HUES48 (cell line): ENCODE results near the gene PTPN22.

Experiments
- H3K27ac ChIP-seq: one replicate; pipeline ENCODE4 v1.7.0; 2013; ENCODE audit warnings: low read depth, low read length, inconsistent platforms
- H3K27me3 ChIP-seq: 2 replicates; pipeline ENCODE4 v1.6.1; 2013; ENCODE audit warnings: mild to moderate bottlenecking, low read length; ENCODE audit not compliant: control insufficient read depth, insufficient read depth
- H3K36me3 ChIP-seq: 2 replicates; pipeline ENCODE4 v1.6.1; 2013; ENCODE audit warnings: low read length; ENCODE audit not compliant: control insufficient read depth, insufficient read depth
- H3K4me1 ChIP-seq: 2 replicates; pipeline ENCODE4 v1.6.1; 2013; ENCODE audit warnings: mild to moderate bottlenecking, low read length; ENCODE audit not compliant: control insufficient read depth, insufficient read depth
- H3K4me3 ChIP-seq: 2 replicates; pipeline ENCODE4 v1.5.1; 2013; ENCODE audit warnings: mild to moderate bottlenecking, low read depth, low read length
- H3K9ac ChIP-seq: 2 replicates; pipeline ENCODE4 v1.6.1; 2013; ENCODE audit warnings: mild to moderate bottlenecking, low read depth, low read length, moderate library complexity
- H3K9me3 ChIP-seq: 2 replicates; pipeline ENCODE4 v1.6.1; 2013; ENCODE audit warnings: low read length; ENCODE audit not compliant: control insufficient read depth, insufficient read depth

PTPN22 gene

DNA sequence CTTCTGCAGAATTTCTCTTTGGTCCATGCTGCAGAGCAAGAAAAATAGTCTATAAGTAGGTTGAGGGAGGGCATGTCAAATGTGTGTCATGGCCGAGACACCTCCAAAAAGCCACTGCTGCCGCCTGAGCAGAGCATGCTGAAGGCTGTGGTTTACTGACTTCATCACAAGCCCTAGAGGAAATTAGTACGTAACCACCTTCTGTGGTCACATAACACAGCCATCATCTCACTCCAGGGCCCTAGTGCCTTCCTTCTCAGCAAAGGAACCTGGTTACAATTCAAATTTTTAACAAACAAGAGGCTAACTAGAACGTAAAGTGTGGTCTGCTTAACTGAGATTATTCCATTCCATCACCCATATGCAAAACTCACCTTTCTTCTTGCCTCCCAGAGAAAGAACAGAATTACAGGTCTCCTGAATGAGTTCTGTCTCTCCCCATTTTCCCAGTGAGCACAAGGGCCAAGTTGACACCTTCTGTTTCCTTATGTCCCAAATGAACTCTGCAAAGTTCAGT, at the start of gene PTPN22:
Gene PTPN22 (minus strand): TSS at position 116 of the 517 bp plus-strand sequence.
- Histone ChIP-seq H3K9me3 (no peaks in the 10 kb centered on the region), H3K9ac (no peak within 1 kb of the TSS), H3K27me3 (no peaks in the 10 kb centered on the region), H3K27ac (no peak within 1 kb of the TSS), H3K4me1 (peaks cover 4% of the 10 kb centered on the region; the same call in 1 of the 2 replicates), H3K36me3 (no peaks in the 10 kb centered on the region), H3K4me3 (no peak within 1 kb of the TSS)

DNA sequence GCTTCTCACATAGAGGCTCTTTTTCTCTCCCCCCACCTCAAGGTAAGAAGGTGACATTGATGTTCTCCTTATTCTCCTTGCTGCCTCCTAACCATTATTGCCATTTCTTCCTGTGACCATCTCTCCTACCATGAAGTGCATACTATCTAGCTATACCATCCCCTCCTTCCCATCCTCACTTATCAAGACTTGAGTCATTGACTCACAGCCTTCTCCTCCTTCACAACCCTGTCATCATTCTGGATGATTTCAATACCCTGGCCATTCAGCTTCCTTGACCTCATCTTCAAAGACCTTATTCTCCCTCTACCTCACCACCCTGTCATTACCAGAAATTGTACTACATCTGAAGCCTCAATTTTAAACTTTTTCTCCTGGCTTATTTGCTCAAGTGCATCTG, 46.7 kb upstream of the PTPN22 start:
- Histone ChIP-seq H3K4me3 (no peak overlapping the region), H3K36me3 (no peaks in the 10 kb centered on the region), H3K4me1 (no peaks in the 10 kb centered on the region), H3K9me3 (no peaks in the 10 kb centered on the region), H3K27me3 (no peaks in the 10 kb centered on the region), H3K9ac (no peak overlapping the region), H3K27ac (no peak overlapping the region)

DNA sequence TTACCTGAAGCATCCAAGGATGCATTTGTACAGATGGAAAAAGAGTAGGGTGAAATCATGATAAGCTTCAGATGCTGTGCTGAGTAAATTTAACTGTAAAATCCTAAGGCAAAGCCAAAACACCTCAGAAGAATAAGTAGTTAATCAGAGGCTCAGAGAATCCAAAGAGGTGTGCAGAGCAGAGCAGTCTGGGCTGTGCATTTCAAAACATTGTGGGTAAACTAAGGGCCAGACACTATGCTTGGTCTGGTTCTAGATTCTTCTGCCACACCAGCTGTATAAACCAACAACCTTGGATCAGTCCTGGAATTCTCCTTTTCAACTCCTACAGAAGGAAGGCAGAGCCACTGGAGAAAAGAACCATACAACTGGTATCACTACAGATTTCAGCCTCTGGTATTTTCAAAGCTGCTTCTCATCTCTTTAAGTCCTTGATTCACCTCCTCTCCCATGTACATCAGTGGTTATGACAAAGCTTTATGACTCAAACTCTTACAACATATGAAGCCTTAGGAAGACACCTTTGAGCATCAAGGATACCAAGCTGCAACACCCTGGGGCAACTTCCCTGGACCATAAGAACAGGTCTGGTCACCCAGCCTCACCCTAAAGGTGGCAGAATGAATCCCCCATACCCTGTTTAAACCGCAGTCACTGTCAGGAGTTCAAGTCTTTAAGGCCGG, 46.0 kb upstream of the PTPN22 start:
- H3K9ac ChIP-seq = no peak overlapping the region
- no peak overlapping the region for H3K4me3 ChIP-seq
- H3K9me3 ChIP-seq = no peaks in the 10 kb centered on the region
- H3K36me3 ChIP-seq = 0 out of 2 replicates have a peak, but pooled peaks cover 2% of the 10 kb centered on the region
- H3K4me1 ChIP-seq = no peaks in the 10 kb centered on the region
- H3K27me3 ChIP-seq = no peaks in the 10 kb centered on the region
- no peak overlapping the region for H3K27ac ChIP-seq

DNA sequence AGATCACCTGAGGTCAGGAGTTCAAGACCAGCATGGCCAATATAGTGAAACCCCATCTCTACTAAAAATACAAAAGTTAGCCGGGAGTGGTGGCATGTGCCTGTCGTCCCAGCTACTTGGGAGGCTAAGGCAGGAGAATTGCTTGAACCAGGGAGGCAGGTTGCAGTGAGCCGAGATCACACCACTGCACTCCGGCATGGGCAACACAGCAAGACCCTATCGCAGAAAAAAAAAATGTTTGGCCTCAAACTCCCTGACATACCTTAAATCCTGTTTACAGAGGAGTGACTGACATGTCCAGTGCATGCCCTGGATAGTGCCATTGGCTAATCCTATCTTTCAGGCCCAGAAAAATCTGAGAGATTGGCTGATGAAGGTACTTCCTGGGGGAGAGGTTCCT, 45.5 kb upstream of the PTPN22 start:
- Histone ChIP-seq H3K4me3 (no peak overlapping the region), H3K27ac (no peak overlapping the region), H3K36me3 (peaks cover 7% of the 10 kb centered on the region), H3K9ac (no peak overlapping the region), H3K27me3 (no peaks in the 10 kb centered on the region), H3K9me3 (no peaks in the 10 kb centered on the region), H3K4me1 (no peaks in the 10 kb centered on the region)

DNA sequence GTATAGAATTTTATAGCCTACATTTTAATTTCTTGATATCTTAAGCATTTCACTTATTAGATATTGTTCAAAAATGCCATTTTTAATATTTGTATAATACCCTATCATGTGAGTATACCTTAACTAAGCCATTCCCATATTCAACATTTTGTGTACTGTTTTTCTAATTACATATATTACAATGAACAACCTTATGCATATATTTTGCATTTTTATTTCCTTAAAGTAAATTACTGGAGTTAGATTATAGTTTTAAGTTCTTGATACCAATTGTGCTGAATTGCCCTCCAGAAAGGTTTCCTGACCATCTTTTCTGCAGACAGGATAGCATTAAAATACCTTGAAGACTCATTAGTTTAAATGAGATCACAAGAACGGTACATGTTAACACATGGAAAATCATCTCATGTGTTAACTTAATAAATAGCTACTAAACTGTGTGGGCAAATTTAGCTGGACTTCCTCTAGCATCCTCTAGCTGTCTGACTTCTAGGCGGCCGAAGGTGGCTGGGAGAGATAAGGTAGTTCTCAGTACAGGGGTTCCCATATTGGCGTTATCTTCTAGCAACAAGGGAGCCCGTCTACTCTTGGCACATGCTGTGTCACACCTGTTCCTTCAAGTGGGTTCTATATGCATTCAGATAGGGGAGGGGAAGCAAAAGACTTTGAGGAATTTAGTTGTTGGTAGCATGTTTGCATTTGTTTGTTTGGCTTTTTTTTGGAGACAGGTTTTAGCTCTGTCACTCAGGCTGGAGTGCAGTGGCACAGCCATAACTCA, 42.6 kb upstream of the PTPN22 start:
- Histone ChIP-seq H3K4me1 (no peaks in the 10 kb centered on the region), H3K36me3 (peaks cover 32% of the 10 kb centered on the region), H3K9me3 (no peaks in the 10 kb centered on the region), H3K4me3 (no peak overlapping the region), H3K27ac (no peak overlapping the region), H3K9ac (no peak overlapping the region), H3K27me3 (no peaks in the 10 kb centered on the region)

DNA sequence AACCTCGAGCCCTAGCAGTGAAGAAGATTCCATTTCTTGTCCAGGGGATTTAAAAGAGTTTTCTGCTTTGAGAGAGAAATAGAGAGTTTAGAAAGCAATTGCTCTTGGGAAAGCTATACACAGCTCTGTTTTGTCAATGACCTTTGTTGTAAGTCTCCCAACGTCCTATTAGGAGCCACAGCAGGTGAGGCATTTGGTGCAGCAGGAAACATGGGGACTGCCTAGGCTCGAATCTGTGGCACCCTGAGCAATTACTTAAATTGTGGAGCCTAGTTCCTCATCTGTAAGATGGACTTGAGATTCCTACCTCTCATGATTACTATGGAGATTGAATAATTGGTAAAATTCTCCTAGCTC, 41.8 kb upstream of the PTPN22 start:
- H3K9me3 ChIP-seq = no peaks in the 10 kb centered on the region
- no peak overlapping the region for H3K9ac ChIP-seq
- no peaks in the 10 kb centered on the region for H3K4me1 ChIP-seq
- no peaks in the 10 kb centered on the region for H3K27me3 ChIP-seq
- no peak overlapping the region for H3K27ac ChIP-seq
- H3K36me3 ChIP-seq = peaks cover 39% of the 10 kb centered on the region
- H3K4me3 ChIP-seq = no peak overlapping the region

DNA sequence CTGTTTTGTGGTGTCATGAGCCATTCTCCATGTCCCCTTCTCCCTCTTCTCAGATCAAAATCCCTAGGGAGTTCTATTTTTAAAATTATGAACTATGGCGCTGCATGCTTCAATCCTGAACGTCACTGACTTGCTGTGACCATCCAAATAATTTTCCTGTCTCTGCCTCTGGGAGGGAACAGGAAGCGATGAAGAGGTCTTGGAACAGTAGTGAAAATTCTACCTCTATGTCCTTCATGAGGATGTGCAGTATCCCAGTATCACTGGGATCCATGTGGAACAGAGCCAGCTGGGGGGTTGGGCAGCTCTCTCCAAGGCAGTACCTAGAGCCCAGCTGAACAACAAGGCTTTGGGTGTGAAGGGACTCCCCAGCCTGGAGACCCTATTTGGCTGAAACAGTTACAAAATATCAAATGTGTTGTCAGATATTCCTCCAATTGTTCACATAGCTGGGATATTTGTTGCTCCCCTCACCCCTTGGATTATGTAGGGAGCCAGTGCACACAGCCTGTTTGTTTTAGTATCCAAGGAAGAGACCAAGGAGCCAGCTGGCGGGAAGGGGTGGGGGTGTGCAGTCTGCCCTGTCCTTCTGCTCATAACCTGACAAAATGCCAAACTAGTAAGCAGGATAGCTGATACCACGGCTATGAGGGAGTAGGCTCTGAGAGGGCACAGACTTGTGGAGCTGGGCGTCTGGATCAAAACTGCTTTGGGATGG, 41.2 kb upstream of the PTPN22 start:
- H3K9ac ChIP-seq = no peak overlapping the region
- H3K4me1 ChIP-seq = no peaks in the 10 kb centered on the region
- H3K27ac ChIP-seq = no peak overlapping the region
- H3K36me3 ChIP-seq = peaks cover 45% of the 10 kb centered on the region
- H3K9me3 ChIP-seq = no peaks in the 10 kb centered on the region
- H3K4me3 ChIP-seq = no peak overlapping the region
- no peaks in the 10 kb centered on the region for H3K27me3 ChIP-seq

DNA sequence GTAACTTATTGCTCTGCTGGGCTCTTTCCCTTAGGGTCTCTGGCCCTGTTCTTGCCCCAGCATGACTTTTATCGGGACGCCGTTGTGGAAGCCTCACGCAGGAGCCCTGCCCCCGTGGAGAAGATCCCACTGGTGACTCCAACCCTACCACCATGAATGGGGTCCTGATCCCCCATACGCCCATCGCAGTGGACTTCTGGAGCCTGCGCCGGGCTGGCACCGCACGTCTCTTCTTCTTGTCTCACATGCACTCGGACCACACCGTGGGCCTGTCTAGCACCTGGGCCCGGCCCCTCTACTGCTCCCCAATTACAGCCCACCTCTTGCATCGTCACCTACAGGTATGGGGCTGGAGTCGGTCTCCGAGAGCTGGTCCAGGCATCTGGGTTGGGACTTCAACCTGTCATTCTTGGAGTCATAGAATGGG, 33.9 kb upstream of the PTPN22 start:
- peak overlapping the region; percentile 79 for H3K9ac ChIP-seq
- H3K36me3 ChIP-seq = peaks cover 38% of the 10 kb centered on the region
- 0 out of 2 replicates have a peak, but pooled peaks cover 5% of the 10 kb centered on the region for H3K4me1 ChIP-seq
- H3K27me3 ChIP-seq = no peaks in the 10 kb centered on the region
- peak overlapping the region; percentile 90 for H3K27ac ChIP-seq
- peak overlapping the region; percentile 89 for H3K4me3 ChIP-seq
- H3K9me3 ChIP-seq = no peaks in the 10 kb centered on the region

DNA sequence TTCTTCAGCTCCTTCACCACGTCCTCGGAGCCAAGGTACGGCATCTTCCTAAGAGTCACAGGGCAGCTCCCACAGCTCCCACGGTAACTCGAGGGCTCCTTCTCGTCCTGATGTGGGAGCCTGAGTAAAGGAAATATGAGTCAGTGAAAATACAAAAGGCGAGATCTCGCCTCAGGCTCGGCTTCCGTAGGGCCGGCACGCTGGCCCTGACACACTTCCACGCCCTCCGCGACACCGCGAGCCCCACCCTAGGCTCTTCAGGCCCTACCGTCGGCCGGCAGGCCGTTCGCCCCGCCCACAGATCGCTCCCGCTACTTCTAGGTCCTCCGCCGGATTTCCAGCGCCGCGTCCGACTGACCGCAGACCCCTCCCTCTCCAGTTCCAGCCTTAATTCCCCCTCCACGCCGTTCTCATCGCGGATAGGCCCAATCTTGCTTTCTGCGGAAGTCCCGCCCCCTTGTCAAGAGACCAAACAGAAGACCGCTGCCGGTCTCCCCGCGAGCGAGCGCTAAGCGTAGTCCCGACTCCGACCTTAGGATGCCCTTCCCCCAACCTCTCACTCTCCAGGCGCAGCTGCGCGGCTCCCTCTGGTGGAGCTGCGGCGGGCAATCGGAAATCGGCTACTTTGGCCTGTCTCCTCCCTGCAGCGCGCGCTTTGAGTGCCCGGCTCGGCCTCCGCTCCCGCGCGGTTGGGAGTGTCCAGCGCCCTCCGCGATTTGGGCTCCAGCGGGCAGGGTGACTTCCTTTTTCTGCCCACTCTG, 33.3 kb upstream of the PTPN22 start, which contains the start of the genes AP4B1 and DCLRE1B:
Gene AP4B1 (minus strand): TSS at position 126 of the 761 bp plus-strand sequence. CDS start 82 bp downstream, at position 44.
Gene DCLRE1B (plus strand): TSS at position 653 of the 761 bp plus-strand sequence. CDS start 261 bp downstream, outside the sequence.
- Histone ChIP-seq H3K4me1 (0 out of 2 replicates have a peak, but pooled peaks cover 5% of the 10 kb centered on the region), H3K36me3 (peaks cover 35% of the 10 kb centered on the region), H3K27me3 (no peaks in the 10 kb centered on the region), H3K27ac (peak within 1 kb of the TSS; percentile 90), H3K9ac (peak within 1 kb of the TSS; percentile 79), H3K9me3 (no peaks in the 10 kb centered on the region), H3K4me3 (peak within 1 kb of the TSS; percentile 89)

DNA sequence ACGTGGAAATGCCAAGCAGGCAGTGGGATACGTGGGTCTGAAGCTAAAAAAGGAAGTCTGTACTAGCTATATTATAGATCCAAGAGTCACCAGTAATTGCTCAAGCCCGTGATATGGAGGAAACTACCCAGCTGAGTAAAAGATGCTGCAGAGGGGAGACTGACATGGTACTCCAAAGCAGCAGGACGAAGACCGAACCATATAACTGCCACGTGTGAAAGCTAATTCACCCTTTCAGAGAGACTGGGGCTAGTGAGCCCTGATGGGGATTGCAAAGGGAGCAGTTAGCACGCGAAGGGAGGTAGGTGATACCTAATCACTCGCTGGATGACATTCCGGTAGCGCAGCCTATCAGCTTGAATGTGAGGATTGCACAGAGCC, 32.8 kb upstream of the PTPN22 start:
- Histone ChIP-seq H3K36me3 (peaks cover 38% of the 10 kb centered on the region), H3K27me3 (no peaks in the 10 kb centered on the region), H3K27ac (peak overlapping the region; percentile 90)

More for the DNA sequence above, 32.8 kb upstream of the PTPN22 start:
- H3K4me1 ChIP-seq = 0 out of 2 replicates have a peak, but pooled peaks cover 5% of the 10 kb centered on the region
- no peaks in the 10 kb centered on the region for H3K9me3 ChIP-seq
- peak overlapping the region; percentile 72 for H3K9ac ChIP-seq
- H3K4me3 ChIP-seq = peak overlapping the region; percentile 89
